NCI-H187 (cell line): ENCODE measurements around the gene CCNDBP1.
"Not testable (repeated sequence)": the region's sequence is repeated elsewhere in the genome, so short reads cannot be mapped to it uniquely, and the experiment has no call there.

Experiments
- DNase-seq, 2 experiments: peaks; one replicate each; lab custom pipeline; 2025; lab: John Stamatoyannopoulos, UW

Gene CCNDBP1

GRCh38 chr15:43218908-43219706 is 33.9 kb downstream of the CCNDBP1 start:
- DNase-seq, result no peak

GRCh38 chr15:43219929-43220928 is 35.0 kb downstream of the CCNDBP1 start:
- no peak for DNase-seq

GRCh38 chr15:43220991-43221403 is 35.8 kb downstream of the CCNDBP1 start, which contains the start of gene EPB42:
Gene EPB42 (minus strand): TSS chr15:43221018. CDS start chr15:43220825, 193 bp downstream.
- DNase-seq, result no peak

GRCh38 chr15:43221422-43221821 is 36.2 kb downstream of the CCNDBP1 start:
- DNase-seq, result no peak

- DNase-seq, result no peak
Observed at GRCh38 chr15:43225201-43225949, 40.2 kb downstream of the CCNDBP1 start.

- not testable (repeated sequence) for DNase-seq
Observed at GRCh38 chr15:43225950-43226255, 40.7 kb downstream of the CCNDBP1 start.

GRCh38 chr15:43226436-43227305 is 41.5 kb downstream of the CCNDBP1 start:
- no peak for DNase-seq

- DNase-seq, result no peak
Observed at GRCh38 chr15:43229977-43230376, 44.8 kb downstream of the CCNDBP1 start.

- DNase-seq, result no peak
Observed at GRCh38 chr15:43230640-43231115, 45.5 kb downstream of the CCNDBP1 start.

GRCh38 chr15:43232289-43232874 is 47.2 kb downstream of the CCNDBP1 start:
- no peak for DNase-seq

GRCh38 chr15:43235536-43235935 is 50.3 kb downstream of the CCNDBP1 start:
- no peak for DNase-seq

GRCh38 chr15:43237842-43238470 is 52.8 kb downstream of the CCNDBP1 start:
- DNase-seq, result no peak

GRCh38 chr15:43238671-43239131 is 53.5 kb downstream of the CCNDBP1 start:
- no peak for DNase-seq

- no peak for DNase-seq
Observed at GRCh38 chr15:43239732-43240491, 54.7 kb downstream of the CCNDBP1 start.

GRCh38 chr15:43241100-43241499 is 55.9 kb downstream of the CCNDBP1 start:
- no peak for DNase-seq

- DNase-seq, result no peak
Observed at GRCh38 chr15:43242616-43243015, 57.4 kb downstream of the CCNDBP1 start.

GRCh38 chr15:43243020-43243645 is 57.9 kb downstream of the CCNDBP1 start:
- DNase-seq, result no peak

- no peak for DNase-seq
Observed at GRCh38 chr15:43244092-43244491, 58.9 kb downstream of the CCNDBP1 start.
